Body of pancreas (tissue), 4 donors: ENCODE measurements around the gene DPYD. TPM values are rescaled to one million over a fixed set of nuclear protein-coding genes. Genes with fewer than 3 reads are reported as not detected.

ENCODE experiments used
- ATAC-seq: fragments of 150-250 bp; one replicate; pipeline ENCODE4 v1.9.1; 2016
- DNase-seq, 4 donors: peaks; one replicate each; pipeline ENCODE4 v3.0.0-alpha.2; 2019
- H3K27ac ChIP-seq, 4 donors: fragments of 200-600 bp; sonication (generic); 1 replicate in 3 of 4; 2 replicates in 1 of 4; pipeline versions ENCODE4 v1.5.1 to v1.6.1; 2016 to 2019; ENCODE audit warnings: mild to moderate bottlenecking in 1 of 4, mixed read lengths in 1 of 4, moderate library complexity in 1 of 4
- H3K27me3 ChIP-seq, 2 donors: fragments of 200-600 bp; sonication (generic); one replicate each; pipeline ENCODE4 v1.6.0; 2016; ENCODE audit warnings: mild to moderate bottlenecking in 1 of 2
- H3K36me3 ChIP-seq, 2 donors: fragments of 200-600 bp; sonication (generic); replicated peaks in 1 of 2; 2 replicates each; pipeline ENCODE4 v1.5.1; 2016; ENCODE audit warnings: low read depth in 2 of 2; ENCODE audit not compliant: insufficient read depth in 1 of 2
- H3K4me1 ChIP-seq: fragments of 200-600 bp; sonication (generic); one replicate; pipeline ENCODE4 v1.6.0; 2016
- H3K4me3 ChIP-seq, 2 donors: fragments of 200-600 bp; sonication (generic); 1 replicate in 1 of 2; 2 replicates in 1 of 2; pipeline ENCODE4 v1.5.1; 2016 to 2019
- H3K9me3 ChIP-seq, 3 donors: fragments of 200-600 bp; sonication (generic); 1 replicate in 2 of 3; 2 replicates in 1 of 3; pipeline ENCODE4 v1.5.1; 2016
- POLR2A ChIP-seq, 3 donors: fragments of 450-650 bp; IDR thresholded peaks; one replicate each; pipeline ENCODE4 v1.6.1; 2016; ENCODE audit warnings: antibody characterized with exemption in 3 of 3, mild to moderate bottlenecking in 2 of 3
- WGBS, 2 donors: methylation state at CpG; one replicate each; pipeline ENCODE4 v1.1.5; 2017; 5-methylcytosine and 5-hydroxymethylcytosine counted together
- intact Hi-C: fragments of 100-400 bp; cut with DNase I; formaldehyde crosslinking; loops from one replicate; pipeline ENCODE4 v1.15.1; 2023
- total RNA-seq, 2 donors: library from RNA; depleted of rRNA; stranded (reverse); fragments of >200 nt; gene quantifications; one replicate each; pipeline ENCODE4 v1.1.0, GENCODE V29; 2016
- TF ChIP-seq, protein P1 (sequence below), 7 experiments: fragments of 450-650 bp in 4 of 7; fragments of 200-600 bp in 3 of 7; sonication (generic) in 3 of 7; IDR thresholded peaks; one replicate each; pipeline ENCODE4 v1.5.1; 2016 to 2019; ENCODE audit warnings: antibody characterized with exemption in 7 of 7

Gene DPYD
- total RNA-seq, 2 donors from 2014 or later = 13.8 to 17.1 TPM

DNA sequence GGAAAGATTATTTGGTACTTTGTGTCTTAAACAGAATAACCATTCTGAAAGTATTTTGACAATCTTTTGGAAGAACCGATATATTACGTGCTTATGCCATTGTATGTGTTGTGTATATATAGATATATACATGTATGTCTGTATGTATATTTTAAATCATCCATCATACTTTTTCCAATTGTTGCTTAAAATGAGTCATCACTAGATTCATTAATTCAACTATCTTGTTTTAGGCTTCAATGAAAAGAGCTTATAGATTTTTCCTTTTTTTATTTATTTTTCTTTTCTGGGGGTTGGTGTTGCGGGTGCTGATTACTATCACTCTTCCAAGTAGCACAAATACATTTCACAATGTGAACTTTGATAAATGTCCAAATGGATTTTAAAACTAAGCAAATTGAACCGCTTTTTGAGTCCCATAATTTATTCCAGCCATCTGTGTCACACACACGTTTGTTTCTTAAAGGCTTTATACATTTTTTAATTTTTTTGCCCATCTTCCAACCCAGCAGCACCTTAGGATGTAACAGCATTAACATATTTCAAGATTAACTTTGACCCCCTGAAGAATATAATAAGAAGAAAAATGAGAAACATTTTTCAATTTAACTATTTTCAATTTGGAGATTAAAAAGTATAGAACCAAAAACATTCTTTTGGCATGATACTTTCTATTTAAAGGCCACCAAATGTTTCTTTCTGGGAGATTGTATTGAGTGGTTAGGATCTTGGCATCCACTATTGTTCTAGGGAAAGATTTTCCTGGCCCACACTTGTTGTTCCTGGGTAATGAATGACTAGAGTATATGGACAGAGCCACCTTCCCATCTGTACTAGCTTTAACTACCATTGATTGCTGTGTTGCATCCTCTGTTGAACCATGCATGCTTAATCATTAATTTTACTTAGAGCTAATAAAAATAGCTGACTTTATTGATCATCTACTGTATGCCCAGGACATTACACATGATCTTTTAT is 9.3 kb upstream of the DPYD start:
- Histone ChIP-seq H3K4me3 (no peak overlapping the region), H3K36me3 (no peaks in the 10 kb centered on the region), H3K27me3 (no peaks in the 10 kb centered on the region), H3K27ac (no peak overlapping the region), H3K4me1 (no peaks in the 10 kb centered on the region), H3K9me3 (no peaks in the 10 kb centered on the region)
- no peak for TF ChIP-seq POLR2A (IDR thresholded peaks at IDR 0.05)
- TF ChIP-seq, protein P1, sequence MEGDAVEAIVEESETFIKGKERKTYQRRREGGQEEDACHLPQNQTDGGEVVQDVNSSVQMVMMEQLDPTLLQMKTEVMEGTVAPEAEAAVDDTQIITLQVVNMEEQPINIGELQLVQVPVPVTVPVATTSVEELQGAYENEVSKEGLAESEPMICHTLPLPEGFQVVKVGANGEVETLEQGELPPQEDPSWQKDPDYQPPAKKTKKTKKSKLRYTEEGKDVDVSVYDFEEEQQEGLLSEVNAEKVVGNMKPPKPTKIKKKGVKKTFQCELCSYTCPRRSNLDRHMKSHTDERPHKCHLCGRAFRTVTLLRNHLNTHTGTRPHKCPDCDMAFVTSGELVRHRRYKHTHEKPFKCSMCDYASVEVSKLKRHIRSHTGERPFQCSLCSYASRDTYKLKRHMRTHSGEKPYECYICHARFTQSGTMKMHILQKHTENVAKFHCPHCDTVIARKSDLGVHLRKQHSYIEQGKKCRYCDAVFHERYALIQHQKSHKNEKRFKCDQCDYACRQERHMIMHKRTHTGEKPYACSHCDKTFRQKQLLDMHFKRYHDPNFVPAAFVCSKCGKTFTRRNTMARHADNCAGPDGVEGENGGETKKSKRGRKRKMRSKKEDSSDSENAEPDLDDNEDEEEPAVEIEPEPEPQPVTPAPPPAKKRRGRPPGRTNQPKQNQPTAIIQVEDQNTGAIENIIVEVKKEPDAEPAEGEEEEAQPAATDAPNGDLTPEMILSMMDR (IDR thresholded peaks at IDR 0.05) = no peak
- 37 to 43% methylated on average over 5 of the region's 5 CpGs for WGBS, 2 donors
- DNase-seq = peak in 1 of 4 donors; percentile 3
- peak; percentile 79 for ATAC-seq
- intact Hi-C loops = no loop called here

DNA sequence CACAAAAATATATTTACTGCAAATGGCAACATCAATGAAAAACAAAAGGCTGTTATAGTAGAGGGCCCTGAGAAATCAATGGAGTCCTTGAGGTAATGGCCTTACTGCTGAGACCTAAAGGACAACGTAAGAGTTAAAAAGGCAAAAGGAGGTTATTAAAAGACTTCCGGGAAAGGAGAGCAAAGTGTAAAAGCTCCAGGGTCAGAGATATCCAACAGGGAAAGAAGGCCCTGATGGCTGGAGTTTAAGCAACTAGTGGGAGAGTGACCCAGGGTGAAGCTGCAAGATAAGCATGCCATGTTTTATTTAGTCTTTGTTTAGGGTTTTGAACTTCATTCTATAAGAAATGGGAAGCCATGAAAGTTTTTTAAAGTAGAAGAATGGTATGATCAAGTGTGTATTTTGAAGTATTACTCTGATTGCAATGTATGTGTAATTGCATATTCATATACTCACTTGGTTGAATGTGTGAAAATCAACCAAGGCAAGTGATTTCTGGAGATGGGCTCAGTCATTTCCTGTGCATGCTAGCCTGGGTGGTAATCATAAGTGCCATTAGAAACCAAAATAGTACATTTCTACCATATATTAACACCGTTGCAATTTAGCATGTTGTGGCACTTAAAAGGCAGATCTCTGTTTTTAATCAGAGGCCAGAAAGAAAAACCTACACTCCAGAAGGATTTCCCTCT is 5.3 kb upstream of the DPYD start:
- WGBS, 2 donors = 56 to 57% methylated on average over 3 of the region's 3 CpGs
- H3K27me3 ChIP-seq = no peaks in the 10 kb centered on the region
- no peak overlapping the region for H3K27ac ChIP-seq
- intact Hi-C loops = no loop called here
- H3K4me3 ChIP-seq = no peak overlapping the region
- no peaks in the 10 kb centered on the region for H3K4me1 ChIP-seq
- H3K36me3 ChIP-seq = no peaks in the 10 kb centered on the region
- no peak for TF ChIP-seq POLR2A (IDR thresholded peaks at IDR 0.05)
- TF ChIP-seq, protein P1 (IDR thresholded peaks at IDR 0.05) = no peak
- no peaks in the 10 kb centered on the region for H3K9me3 ChIP-seq
- no peak for DNase-seq
- ATAC-seq = no peak

DNA sequence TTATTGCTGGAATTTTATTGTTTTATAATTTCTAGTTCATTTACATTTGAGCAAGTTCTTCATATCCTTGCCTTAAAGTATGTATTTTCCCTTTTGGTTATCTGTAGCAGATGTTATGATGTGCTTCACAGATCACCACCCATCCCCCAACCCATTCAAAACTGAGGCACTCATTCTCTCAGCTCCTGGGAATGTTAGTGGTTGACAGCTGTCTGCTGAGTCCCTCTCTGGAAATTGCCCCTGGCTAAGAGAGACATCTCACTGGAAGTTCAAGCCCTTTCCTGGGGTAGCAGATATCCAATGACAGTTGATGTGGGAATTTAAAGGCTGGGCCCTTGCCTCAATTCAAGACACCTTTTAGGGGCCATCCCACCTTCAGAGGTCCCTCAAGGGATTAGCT is 4.3 kb upstream of the DPYD start:
- no peak overlapping the region for H3K4me3 ChIP-seq
- no peaks in the 10 kb centered on the region for H3K36me3 ChIP-seq
- intact Hi-C loops = no loop called here
- H3K4me1 ChIP-seq = no peaks in the 10 kb centered on the region
- DNase-seq = no peak
- H3K9me3 ChIP-seq = no peaks in the 10 kb centered on the region
- TF ChIP-seq, protein P1 (IDR thresholded peaks at IDR 0.05) = no peak
- TF ChIP-seq POLR2A (IDR thresholded peaks at IDR 0.05) = no peak
- H3K27ac ChIP-seq = no peak overlapping the region
- no peak for ATAC-seq
- no peaks in the 10 kb centered on the region for H3K27me3 ChIP-seq

DNA sequence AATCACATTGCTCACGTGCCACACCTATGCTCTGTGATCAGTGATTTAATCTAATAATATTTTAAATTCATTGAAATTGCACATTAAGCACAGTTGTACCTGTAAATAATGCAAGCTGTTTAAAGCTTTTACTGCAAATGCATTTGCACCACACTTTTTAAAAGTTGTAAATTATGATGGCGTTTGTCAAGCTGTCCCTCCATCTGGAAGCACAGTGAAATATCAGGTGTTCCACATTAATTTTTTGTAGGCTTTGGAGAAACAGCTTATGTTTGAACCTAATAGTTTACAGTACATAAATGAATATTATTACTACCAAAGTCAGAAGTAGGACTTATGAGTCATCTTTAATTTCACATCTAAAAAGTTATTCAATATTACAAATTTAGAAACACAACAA is 3.0 kb upstream of the DPYD start:
- no peaks in the 10 kb centered on the region for H3K27me3 ChIP-seq
- peaks cover 6% of the 10 kb centered on the region for H3K4me1 ChIP-seq
- WGBS, 2 donors = 65% methylated on average over 2 of the region's 2 CpGs
- H3K36me3 ChIP-seq = no peaks in the 10 kb centered on the region
- H3K4me3 ChIP-seq = no peak overlapping the region
- H3K9me3 ChIP-seq = no peaks in the 10 kb centered on the region
- TF ChIP-seq POLR2A (IDR thresholded peaks at IDR 0.05) = no peak
- TF ChIP-seq, protein P1 (IDR thresholded peaks at IDR 0.05) = no peak
- no peak overlapping the region for H3K27ac ChIP-seq
- ATAC-seq (no peak), DNase-seq (no peak)
- intact Hi-C loops = no loop called here
